ENCODE data around the gene THRSP.

DNA sequence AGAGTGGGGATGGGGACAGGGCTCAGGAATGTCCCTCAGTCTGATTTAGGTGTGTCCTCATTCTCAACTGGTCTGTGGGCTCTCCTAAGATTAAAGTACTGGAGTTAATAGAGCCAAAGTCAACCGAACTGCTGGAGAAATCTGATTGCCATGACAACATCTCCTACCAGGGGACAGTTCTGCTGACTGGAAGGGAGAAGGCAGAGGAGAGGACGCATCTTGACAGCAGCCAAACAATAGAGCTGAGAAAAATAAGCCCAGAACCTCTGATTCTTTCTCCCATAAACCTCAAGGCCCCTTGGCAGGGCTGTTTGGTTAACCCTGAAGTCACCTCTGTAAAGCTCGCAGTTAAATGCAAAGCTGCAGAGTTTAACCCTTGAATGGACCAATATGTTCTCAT lies 43.4 kb upstream of the THRSP start:
- TF ChIP-seq POLR2AphosphoS5 (IDR thresholded peaks at IDR 0.05), result no peak
- no peak for TF ChIP-seq CTCF (IDR thresholded peaks at IDR 0.05)
- no peak for TF ChIP-seq POLR2A (IDR thresholded peaks at IDR 0.05; ENCODE audit: low read depth)

Data from esophagus muscularis mucosa (tissue), 3 donors.